ENCODE data around the gene PLOD3.

Gene PLOD3

DNA sequence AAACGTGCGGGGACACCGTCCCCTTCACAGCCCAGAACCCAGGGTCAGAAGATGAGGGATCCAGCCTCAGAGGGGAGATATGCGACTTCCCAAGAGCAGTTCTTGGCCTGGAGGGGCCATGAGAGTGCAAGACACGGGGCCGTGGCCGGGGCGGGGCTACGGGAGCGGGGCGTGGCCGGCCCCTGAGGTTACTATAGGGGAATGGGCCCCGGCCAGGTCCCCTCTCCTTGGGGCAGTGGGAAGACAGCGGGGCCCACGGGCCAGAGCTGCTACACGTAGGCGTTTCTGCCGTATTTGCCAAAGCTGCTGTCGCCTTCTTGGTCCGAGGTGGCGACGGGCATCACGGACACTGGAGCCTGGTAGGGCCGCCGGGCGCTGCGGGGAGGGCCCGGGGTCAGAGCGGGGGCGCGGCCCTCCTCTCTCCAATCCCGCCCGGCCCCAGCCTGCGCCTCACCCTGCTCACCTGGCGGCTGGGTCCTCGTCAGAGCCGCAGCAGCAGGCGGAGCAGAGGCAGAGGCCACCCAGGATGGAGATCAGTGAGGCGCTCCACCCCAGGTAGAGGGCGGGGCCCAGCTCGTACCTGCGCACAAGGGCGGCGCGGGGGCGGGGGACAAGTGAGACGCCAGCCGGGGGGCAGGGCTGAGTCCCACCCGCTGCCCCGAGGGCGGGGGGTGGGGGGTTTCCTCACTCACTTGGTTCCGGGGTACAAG lies 14.9 kb upstream of the PLOD3 start:
- Histone ChIP-seq H3K9ac (ENCODE audit: insufficient read length, low read depth) (peak overlapping the region; percentile 67), H3K27me3 (ENCODE audit: insufficient read depth, insufficient read length) (no peaks in the 10 kb centered on the region), H3K36me3 (ENCODE audit: insufficient read depth, insufficient read length, low read length) (peaks cover 19% of the 10 kb centered on the region), H3K4me3 (ENCODE audit: insufficient read length, low read depth) (peak overlapping the region; percentile 30), H3K4me1 (ENCODE audit: insufficient read depth, insufficient read length) (peaks cover 12% of the 10 kb centered on the region), H3K9me3 (ENCODE audit: insufficient read depth, low read length) (no peaks in the 10 kb centered on the region)
- no peak for TF ChIP-seq YY1 (IDR thresholded peaks at IDR 0.05; ENCODE audit: insufficient read depth, insufficient read length)
- no peak for TF ChIP-seq SUZ12 (IDR thresholded peaks at IDR 0.05; ENCODE audit: extremely low read depth, insufficient read depth, insufficient read length)
- TF ChIP-seq ZNF274 (IDR thresholded peaks at IDR 0.05; ENCODE audit: low read depth, low read length), result no peak
- DNase-seq (ENCODE audit: low read depth, low spot score), result no peak

DNA sequence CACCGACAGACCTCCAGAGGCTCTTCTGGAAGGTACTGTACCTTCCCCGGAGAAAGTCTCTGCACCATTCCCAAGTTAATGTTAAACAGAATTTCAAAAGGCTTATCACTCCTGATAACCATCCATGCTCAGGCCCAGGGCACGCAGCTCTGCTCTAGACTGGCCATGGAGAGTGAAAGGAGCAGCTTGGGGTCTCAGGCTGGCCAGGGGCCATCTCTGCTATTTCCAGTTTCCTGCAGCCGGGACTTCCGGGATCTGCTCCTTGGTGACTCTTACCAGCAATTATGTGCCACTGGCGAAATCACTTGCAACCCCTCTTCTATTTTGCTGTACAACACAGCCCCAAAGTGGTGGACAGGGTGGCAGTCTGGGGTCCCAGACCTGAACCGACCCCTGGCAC lies 14.3 kb upstream of the PLOD3 start:
- H3K36me3 ChIP-seq (ENCODE audit: insufficient read depth, insufficient read length, low read length), result peaks cover 18% of the 10 kb centered on the region
- peaks cover 12% of the 10 kb centered on the region for H3K4me1 ChIP-seq (ENCODE audit: insufficient read depth, insufficient read length)
- no peak for DNase-seq (ENCODE audit: low read depth, low spot score)
- peak overlapping the region; percentile 5 for H3K4me3 ChIP-seq (ENCODE audit: insufficient read length, low read depth)
- no peaks in the 10 kb centered on the region for H3K9me3 ChIP-seq (ENCODE audit: insufficient read depth, low read length)
- no peaks in the 10 kb centered on the region for H3K27me3 ChIP-seq (ENCODE audit: insufficient read depth, insufficient read length)
- peak overlapping the region; percentile 9 for H3K9ac ChIP-seq (ENCODE audit: insufficient read length, low read depth)
- TF ChIP-seq YY1 (IDR thresholded peaks at IDR 0.05; ENCODE audit: insufficient read depth, insufficient read length) (no peak), SUZ12 (IDR thresholded peaks at IDR 0.05; ENCODE audit: extremely low read depth, insufficient read depth, insufficient read length) (no peak), ZNF274 (IDR thresholded peaks at IDR 0.05; ENCODE audit: low read depth, low read length) (no peak)

GRCh38 chr7:101226721-101227120 lies 9.3 kb upstream of the PLOD3 start:
- Histone ChIP-seq H3K9me3 (ENCODE audit: insufficient read depth, low read length) (no peaks in the 10 kb centered on the region), H3K27me3 (ENCODE audit: insufficient read depth, insufficient read length) (no peaks in the 10 kb centered on the region), H3K9ac (ENCODE audit: insufficient read length, low read depth) (no peak overlapping the region), H3K4me1 (ENCODE audit: insufficient read depth, insufficient read length) (peaks cover 15% of the 10 kb centered on the region), H3K36me3 (ENCODE audit: insufficient read depth, insufficient read length, low read length) (peaks cover 47% of the 10 kb centered on the region), H3K4me3 (ENCODE audit: insufficient read length, low read depth) (no peak overlapping the region)
- no peak for TF ChIP-seq YY1 (IDR thresholded peaks at IDR 0.05; ENCODE audit: insufficient read depth, insufficient read length)
- no peak for TF ChIP-seq ZNF274 (IDR thresholded peaks at IDR 0.05; ENCODE audit: low read depth, low read length)
- no peak for TF ChIP-seq SUZ12 (IDR thresholded peaks at IDR 0.05; ENCODE audit: extremely low read depth, insufficient read depth, insufficient read length)
- DNase-seq (ENCODE audit: low read depth, low spot score), result no peak

GRCh38 chr7:101225650-101226049 lies 8.3 kb upstream of the PLOD3 start:
- no peak for DNase-seq (ENCODE audit: low read depth, low spot score)
- Histone ChIP-seq H3K27me3 (ENCODE audit: insufficient read depth, insufficient read length) (no peaks in the 10 kb centered on the region), H3K9me3 (ENCODE audit: insufficient read depth, low read length) (no peaks in the 10 kb centered on the region), H3K4me3 (ENCODE audit: insufficient read length, low read depth) (no peak overlapping the region), H3K36me3 (ENCODE audit: insufficient read depth, insufficient read length, low read length) (peaks cover 50% of the 10 kb centered on the region), H3K4me1 (ENCODE audit: insufficient read depth, insufficient read length) (peaks cover 8% of the 10 kb centered on the region), H3K9ac (ENCODE audit: insufficient read length, low read depth) (no peak overlapping the region)
- TF ChIP-seq ZNF274 (IDR thresholded peaks at IDR 0.05; ENCODE audit: low read depth, low read length), result no peak

GRCh38 chr7:101223528-101223927 lies 6.1 kb upstream of the PLOD3 start:
- Histone ChIP-seq H3K4me3 (ENCODE audit: insufficient read length, low read depth) (no peak overlapping the region), H3K36me3 (ENCODE audit: insufficient read depth, insufficient read length, low read length) (peaks cover 50% of the 10 kb centered on the region), H3K27me3 (ENCODE audit: insufficient read depth, insufficient read length) (no peaks in the 10 kb centered on the region), H3K9me3 (ENCODE audit: insufficient read depth, low read length) (no peaks in the 10 kb centered on the region), H3K4me1 (ENCODE audit: insufficient read depth, insufficient read length) (peaks cover 5% of the 10 kb centered on the region), H3K9ac (ENCODE audit: insufficient read length, low read depth) (no peak overlapping the region)
- TF ChIP-seq YY1 (IDR thresholded peaks at IDR 0.05; ENCODE audit: insufficient read depth, insufficient read length) (no peak), SUZ12 (IDR thresholded peaks at IDR 0.05; ENCODE audit: extremely low read depth, insufficient read depth, insufficient read length) (no peak), ZNF274 (IDR thresholded peaks at IDR 0.05; ENCODE audit: low read depth, low read length) (no peak)
- no peak for DNase-seq (ENCODE audit: low read depth, low spot score)

- DNase-seq (ENCODE audit: low read depth, low spot score), result no peak
- Histone ChIP-seq H3K4me3 (ENCODE audit: insufficient read length, low read depth) (no peak overlapping the region), H3K9ac (ENCODE audit: insufficient read length, low read depth) (no peak overlapping the region), H3K36me3 (ENCODE audit: insufficient read depth, insufficient read length, low read length) (peaks cover 44% of the 10 kb centered on the region), H3K4me1 (ENCODE audit: insufficient read depth, insufficient read length) (peaks cover 5% of the 10 kb centered on the region), H3K27me3 (ENCODE audit: insufficient read depth, insufficient read length) (no peaks in the 10 kb centered on the region), H3K9me3 (ENCODE audit: insufficient read depth, low read length) (no peaks in the 10 kb centered on the region)
- TF ChIP-seq YY1 (IDR thresholded peaks at IDR 0.05; ENCODE audit: insufficient read depth, insufficient read length) (no peak), ZNF274 (IDR thresholded peaks at IDR 0.05; ENCODE audit: low read depth, low read length) (no peak), SUZ12 (IDR thresholded peaks at IDR 0.05; ENCODE audit: extremely low read depth, insufficient read depth, insufficient read length) (no peak)
Measured at GRCh38 chr7:101222275-101222830, 5.0 kb upstream of the PLOD3 start.

- no peak overlapping the region for H3K9ac ChIP-seq (ENCODE audit: insufficient read length, low read depth)
- H3K36me3 ChIP-seq (ENCODE audit: insufficient read depth, insufficient read length, low read length), result peaks cover 42% of the 10 kb centered on the region
- no peaks in the 10 kb centered on the region for H3K27me3 ChIP-seq (ENCODE audit: insufficient read depth, insufficient read length)
- H3K9me3 ChIP-seq (ENCODE audit: insufficient read depth, low read length), result no peaks in the 10 kb centered on the region
- no peak for DNase-seq (ENCODE audit: low read depth, low spot score)
- TF ChIP-seq SUZ12 (IDR thresholded peaks at IDR 0.05; ENCODE audit: extremely low read depth, insufficient read depth, insufficient read length) (no peak), YY1 (IDR thresholded peaks at IDR 0.05; ENCODE audit: insufficient read depth, insufficient read length) (no peak), ZNF274 (IDR thresholded peaks at IDR 0.05; ENCODE audit: low read depth, low read length) (no peak)
- no peak overlapping the region for H3K4me3 ChIP-seq (ENCODE audit: insufficient read length, low read depth)
- H3K4me1 ChIP-seq (ENCODE audit: insufficient read depth, insufficient read length), result peaks cover 9% of the 10 kb centered on the region
Measured at GRCh38 chr7:101220295-101220694, 2.9 kb upstream of the PLOD3 start.

Data from NT2/D1 (cell line).